H1 (cell line): ENCODE data around the gene CETN1. TPM values are rescaled to one million over a fixed set of nuclear protein-coding genes. Genes with fewer than 3 reads are reported as not detected.

Source experiments
- CHD1 ChIP-seq: IDR thresholded peaks from 2 replicates; pipeline ENCODE4 v1.6.1; 2012; ENCODE audit warnings: low read depth, low read length, improper control_type of control experiment
- SAP30 ChIP-seq: fragments of 300-600 bp; sonication (generic); IDR thresholded peaks from 2 replicates; pipeline ENCODE4 v1.7.1; 2012; ENCODE audit warnings: low read length, moderate library complexity, mild to moderate bottlenecking, inconsistent platforms; ENCODE audit not compliant: insufficient read depth, insufficient replicate concordance
- TAF7 ChIP-seq: optimal IDR thresholded peaks from 2 replicates; pipeline ENCODE3; 2011; ENCODE audit warnings: low read depth, mild to moderate bottlenecking, inconsistent platforms, low read length, moderate library complexity, borderline replicate concordance
- polyA plus RNA-seq, 7 experiments: library from polyadenylated mRNA; depleted of rRNA in 3 of 7; stranded (reverse) in 5 of 7; unstranded in 2 of 7; fragments of >200 nt in 5 of 7; fragments of 200-250 nt in 2 of 7; gene quantifications; 1 replicate in 5 of 7; 2 replicates in 1 of 7; 4 replicates in 1 of 7; pipeline versions ENCODE4 v1.2.1 to v1.2.3, GENCODE V29; 2011 to 2013; ENCODE audit warnings: missing spikeins in 2 of 7, mixed read lengths in 2 of 7
- total RNA-seq: library from RNA; stranded (reverse); fragmentation: NEBNext Ultra II Directional; extraction: Animal tissue kit (Norgen Biotek cat#: 25700); gene quantifications from 2 replicates; pipeline ENCODE4 v1.2.1, GENCODE V29; 2021

Gene CETN1
- total and polyA plus RNA-seq, 2 of the 8 experiments (the other 6 are each of a cell fraction or from before 2014, with no cell fraction given) = not detected

DNA sequence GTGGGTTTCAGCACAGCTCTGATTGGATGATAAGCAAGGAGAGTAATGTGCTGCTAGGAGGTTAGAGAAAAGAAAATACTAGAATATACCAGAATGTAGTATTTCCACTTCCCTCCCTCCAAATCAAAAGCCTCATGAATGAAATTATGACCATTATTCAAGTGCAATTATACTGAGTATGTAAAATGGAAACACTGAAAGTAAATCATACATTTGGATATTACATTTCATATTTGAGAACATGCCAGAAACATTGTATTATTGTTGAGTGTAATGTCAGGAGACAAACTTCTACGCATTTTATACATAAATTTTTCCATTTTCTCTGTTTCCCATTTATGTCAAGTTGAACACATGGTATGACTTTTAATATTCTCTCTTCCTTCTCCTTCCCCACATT is 942 bp upstream of the CETN1 start (continued):
- no peak for TF ChIP-seq TAF7
- TF ChIP-seq SAP30 = no peak
- TF ChIP-seq CHD1 = no peak
